Pons (tissue), 1 donor: ENCODE results near the gene OR5H2.

ENCODE experiments used
- DNase-seq: peaks from one replicate; pipeline ENCODE4 v3.0.0-alpha.2; 2016; ENCODE audit warnings: low spot score

The OR5H2 gene

DNA sequence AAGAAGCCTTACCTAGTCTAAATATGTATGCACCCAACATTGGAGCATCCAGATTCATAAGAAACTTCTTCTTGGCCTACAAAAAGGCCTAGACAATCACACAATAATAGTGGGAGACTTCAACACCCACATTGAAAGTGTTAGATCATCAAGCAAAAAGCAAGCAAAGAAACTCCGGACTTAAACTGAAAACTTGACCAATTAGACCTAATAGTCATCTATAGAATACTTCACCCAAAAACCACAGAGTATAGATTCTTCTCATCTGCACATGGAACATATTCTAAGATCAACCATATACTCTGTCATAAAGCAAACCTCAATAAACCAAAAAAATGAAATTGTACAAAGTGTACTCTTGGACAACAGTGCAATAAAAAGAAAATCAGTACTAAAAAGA, 49.0 kb downstream of the OR5H2 start:
- no peak for DNase-seq
